ENCODE results near the gene FHOD3. TPM values are rescaled to one million over a fixed set of nuclear protein-coding genes. Genes with fewer than 3 reads are reported as not detected.

FHOD3 gene
- total RNA-seq, 1 donor, result 3.0 TPM

GRCh38 chr18:36294031-36294430, 3.5 kb upstream of the FHOD3 start:
- no peak for DNase-seq (ENCODE audit: low read depth)
- H3K4me3 ChIP-seq (ENCODE audit: low read depth, low read length), result no peak overlapping the region
- TF ChIP-seq CTCF (IDR thresholded peaks at IDR 0.05; ENCODE audit: insufficient read depth, low read length), result no peak

- no peak overlapping the region for H3K4me3 ChIP-seq (ENCODE audit: low read depth, low read length)
- no peak for DNase-seq (ENCODE audit: low read depth)
- no peak for TF ChIP-seq CTCF (IDR thresholded peaks at IDR 0.05; ENCODE audit: insufficient read depth, low read length)
Observed at GRCh38 chr18:36295214-36295613, 2.3 kb upstream of the FHOD3 start.

GRCh38 chr18:36295880-36296301, 1.6 kb upstream of the FHOD3 start:
- no peak for DNase-seq (ENCODE audit: low read depth)
- no peak for TF ChIP-seq CTCF (IDR thresholded peaks at IDR 0.05; ENCODE audit: insufficient read depth, low read length)
- no peak overlapping the region for H3K4me3 ChIP-seq (ENCODE audit: low read depth, low read length)

GRCh38 chr18:36296650-36297416, 680 bp upstream of the FHOD3 start:
- peak overlapping the region; percentile 63 for H3K4me3 ChIP-seq (ENCODE audit: low read depth, low read length)
- peak; percentile 68 for TF ChIP-seq CTCF (IDR thresholded peaks at IDR 0.05; ENCODE audit: insufficient read depth, low read length)
- peak; percentile 82 for DNase-seq (ENCODE audit: low read depth)

GRCh38 chr18:36298126-36298741, 721 bp downstream of the FHOD3 start:
- H3K4me3 ChIP-seq (ENCODE audit: low read depth, low read length), result peak overlapping the region; percentile 67
- DNase-seq (ENCODE audit: low read depth), result no peak
- TF ChIP-seq CTCF (IDR thresholded peaks at IDR 0.05; ENCODE audit: insufficient read depth, low read length), result no peak

GRCh38 chr18:36299015-36299414, 1.5 kb downstream of the FHOD3 start:
- H3K4me3 ChIP-seq (ENCODE audit: low read depth, low read length), result no peak overlapping the region
- DNase-seq (ENCODE audit: low read depth), result no peak
- TF ChIP-seq CTCF (IDR thresholded peaks at IDR 0.05; ENCODE audit: insufficient read depth, low read length), result no peak
